GM21360 (cell line): ENCODE results near the gene DNER.
A peak's percentile ranks its signal among the peaks of the same experiment; 100 is the strongest.
"Not testable (repeated sequence)": the region's sequence is repeated elsewhere in the genome, so short reads cannot be mapped to it uniquely, and the experiment has no call there.

Experiments used
- ATAC-seq: cut with Tn5 transposase; IDR thresholded peaks from one replicate; pipeline ENCODE4 v1.9.1; 2021; ENCODE audit warnings: mild to moderate bottlenecking, moderate library complexity; ENCODE audit not compliant: unreplicated experiment

DNER gene

GRCh38 chr2:229719926-229720647 lies 5.7 kb upstream of the DNER start:
- no peak for ATAC-seq

DNA sequence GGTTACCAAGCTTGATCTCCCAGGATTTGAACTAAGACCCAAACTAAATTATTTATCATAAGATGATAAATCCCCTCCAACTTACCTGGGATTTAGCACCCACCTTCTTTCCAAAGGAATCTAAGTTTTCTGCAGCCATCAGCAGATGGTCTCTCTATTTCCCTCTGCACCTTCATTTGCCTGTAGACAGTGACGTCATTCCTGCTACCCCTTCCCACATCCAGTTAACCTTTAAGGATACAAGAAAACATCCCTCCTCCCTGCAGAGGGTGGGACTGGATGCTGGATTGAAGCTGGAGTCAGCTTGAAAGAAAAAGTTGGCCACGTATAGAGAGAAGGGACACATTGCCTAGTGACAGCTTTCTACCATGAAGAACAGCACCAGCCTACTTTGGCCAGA lies 3.7 kb upstream of the DNER start:
- no peak for ATAC-seq

DNA sequence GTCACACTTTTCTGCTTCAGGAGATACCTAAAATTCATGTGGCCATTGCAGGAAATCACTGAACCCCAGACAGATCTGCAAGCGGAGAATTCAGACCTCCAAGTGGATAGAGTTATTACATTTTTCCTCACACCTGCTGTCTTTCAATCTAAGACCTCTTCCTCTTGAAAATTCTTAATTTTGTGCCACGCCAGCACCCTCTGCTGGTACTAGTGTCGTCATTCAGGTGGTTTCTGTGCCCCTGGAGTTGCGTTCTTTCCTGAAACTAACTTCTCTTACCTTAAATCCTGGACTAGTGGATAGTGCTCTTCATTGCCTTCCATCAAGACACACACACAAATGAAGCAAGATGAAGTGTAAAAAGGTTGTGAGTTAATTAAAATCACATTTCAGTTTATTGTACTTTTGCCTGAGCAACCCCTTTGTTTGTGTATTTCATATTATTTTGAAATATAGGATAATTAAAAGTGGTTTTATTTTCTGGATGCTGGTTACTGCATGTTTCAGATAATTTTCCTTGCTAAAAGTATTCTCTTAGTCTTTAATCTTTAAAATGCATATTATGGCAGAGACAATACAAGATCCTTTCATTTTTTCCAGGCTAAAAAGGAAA lies 1.6 kb upstream of the DNER start:
- ATAC-seq, result no peak

GRCh38 chr2:229714736-229715541 lies 584 bp upstream of the DNER start:
- peak; percentile 17 for ATAC-seq

DNA sequence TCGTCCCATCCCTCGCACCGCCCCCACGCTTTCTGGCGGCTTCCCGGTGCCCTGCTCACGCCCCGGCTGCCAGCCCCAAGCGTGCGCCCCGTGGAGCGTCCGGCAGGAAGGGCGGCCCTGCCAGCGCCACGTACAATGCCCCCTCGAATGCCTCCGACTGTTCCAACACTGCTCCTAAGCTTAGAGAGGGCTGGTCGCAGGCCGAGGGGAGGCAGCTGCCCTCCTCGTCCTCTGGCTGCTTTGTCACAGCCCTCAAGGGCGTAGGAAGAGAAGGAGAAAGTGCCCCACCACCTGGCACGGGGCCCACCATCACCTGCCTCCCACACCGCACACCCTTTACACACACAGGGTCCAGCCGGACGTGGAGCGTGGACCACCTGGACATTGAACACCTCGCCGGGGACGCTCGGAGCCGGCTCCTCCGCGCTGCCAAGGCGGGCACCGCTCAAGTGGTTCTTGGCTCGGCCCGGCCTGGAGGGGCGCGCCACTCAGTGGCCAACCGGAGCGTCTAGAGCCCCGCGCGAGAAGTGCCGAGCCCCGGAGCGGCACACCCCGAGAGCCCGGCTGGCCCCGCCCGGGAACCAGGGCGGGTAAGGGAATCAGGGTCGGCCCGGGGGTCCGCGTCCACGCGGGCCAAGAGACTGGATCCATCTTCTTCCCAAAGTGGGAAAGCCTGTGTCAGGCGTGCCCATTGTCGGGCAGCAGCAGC lies 830 bp downstream of the DNER start:
- ATAC-seq, result no peak

GRCh38 chr2:229712136-229712535 lies 2.2 kb downstream of the DNER start:
- no peak for ATAC-seq

GRCh38 chr2:229708335-229708734 lies 6.0 kb downstream of the DNER start:
- no peak for ATAC-seq

DNA sequence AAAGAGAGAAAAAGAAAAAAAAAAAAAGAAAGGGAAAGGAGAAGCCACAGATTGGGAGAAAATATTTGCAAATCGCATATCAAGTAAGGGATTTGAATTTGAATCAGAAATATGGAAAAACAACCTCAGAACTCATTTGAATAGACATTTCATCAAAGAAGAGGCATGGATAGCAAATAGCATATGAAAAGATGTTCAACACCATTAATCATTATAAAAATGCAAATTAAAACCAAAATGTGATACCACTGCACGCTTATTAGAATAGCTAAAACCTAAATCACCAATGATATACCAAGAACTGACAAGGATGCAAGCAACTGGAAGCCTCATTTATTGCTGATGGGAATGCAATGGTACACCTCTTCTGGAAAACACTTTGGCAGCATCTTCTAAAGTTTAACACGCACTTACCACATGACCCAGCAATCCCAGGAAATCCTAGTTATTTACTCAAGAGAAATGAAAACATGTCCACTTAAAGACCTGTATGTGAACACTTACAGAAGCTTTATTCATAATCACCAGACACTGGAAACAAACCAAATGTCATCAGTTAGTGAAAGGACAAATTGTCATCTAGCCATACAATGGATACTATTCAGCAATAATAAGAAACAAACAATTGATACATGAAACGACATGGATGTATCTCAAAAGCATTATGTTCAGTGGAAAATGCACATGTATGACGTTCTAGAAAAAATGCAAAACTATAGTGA lies 10.3 kb downstream of the DNER start:
- no peak for ATAC-seq

DNA sequence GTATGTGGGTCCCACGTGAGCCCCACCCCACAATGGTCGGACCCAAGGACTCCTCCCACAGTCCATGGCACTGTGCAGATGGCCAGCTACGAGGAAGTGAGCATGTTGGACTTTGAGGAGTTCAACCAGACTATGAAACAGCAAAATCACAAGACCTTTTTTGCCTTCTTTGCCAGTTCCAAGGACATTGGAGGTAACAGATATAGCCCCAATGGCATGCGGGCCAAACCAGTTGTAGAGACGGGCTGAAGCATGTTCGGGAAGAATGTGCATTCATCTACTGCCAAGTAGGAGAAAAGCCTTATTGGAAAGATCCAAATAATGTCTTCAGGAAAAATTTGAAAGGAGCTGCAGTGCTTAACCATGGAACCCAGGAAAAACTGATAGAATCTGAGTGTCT lies 12.6 kb downstream of the DNER start:
- no peak for ATAC-seq

- ATAC-seq, result no peak
Observed at GRCh38 chr2:229701062-229701461, 13.3 kb downstream of the DNER start.

- no peak for ATAC-seq
Observed at GRCh38 chr2:229695961-229696360, 18.4 kb downstream of the DNER start.

DNA sequence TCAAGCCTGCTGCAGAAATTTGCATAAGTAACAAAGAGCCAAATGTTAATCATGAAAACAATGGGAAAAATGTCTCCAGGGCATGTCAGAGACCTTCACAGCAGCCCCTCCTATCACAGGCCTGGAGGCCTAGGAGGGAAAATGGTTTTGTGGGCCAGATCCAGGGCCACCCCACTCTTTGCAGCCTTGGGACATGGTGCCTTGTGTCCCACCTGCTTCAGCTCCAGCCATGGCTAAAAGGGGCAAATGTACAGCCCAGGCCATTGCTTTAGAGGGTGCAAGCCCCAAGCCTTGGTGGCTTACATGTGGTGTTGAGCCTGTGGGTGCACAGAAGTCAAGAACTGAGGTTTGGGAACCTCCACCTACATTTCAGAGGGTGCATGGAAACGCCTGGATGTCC lies 20.5 kb downstream of the DNER start:
- ATAC-seq, result not testable (repeated sequence)

DNA sequence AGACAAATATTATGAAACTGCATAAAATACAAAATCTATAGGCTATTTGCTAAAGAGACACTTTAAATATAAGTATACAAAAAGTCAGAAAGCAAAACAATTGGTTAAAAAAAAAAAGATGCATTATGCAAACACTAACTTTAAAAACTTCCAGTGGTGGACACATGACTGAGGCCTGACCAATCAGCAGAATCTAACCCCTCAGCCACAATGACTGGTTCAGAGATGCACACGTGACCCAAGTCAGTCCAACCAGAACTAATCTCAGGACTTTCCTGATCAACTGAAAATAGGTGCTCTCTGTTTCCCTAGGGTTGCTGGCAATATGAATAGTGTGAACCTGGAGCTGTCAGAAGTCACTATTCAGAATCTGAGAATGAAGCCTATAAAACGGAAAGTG lies 22.7 kb downstream of the DNER start:
- ATAC-seq, result no peak

- no peak for ATAC-seq
Observed at GRCh38 chr2:229689307-229689839, 25.0 kb downstream of the DNER start.

DNA sequence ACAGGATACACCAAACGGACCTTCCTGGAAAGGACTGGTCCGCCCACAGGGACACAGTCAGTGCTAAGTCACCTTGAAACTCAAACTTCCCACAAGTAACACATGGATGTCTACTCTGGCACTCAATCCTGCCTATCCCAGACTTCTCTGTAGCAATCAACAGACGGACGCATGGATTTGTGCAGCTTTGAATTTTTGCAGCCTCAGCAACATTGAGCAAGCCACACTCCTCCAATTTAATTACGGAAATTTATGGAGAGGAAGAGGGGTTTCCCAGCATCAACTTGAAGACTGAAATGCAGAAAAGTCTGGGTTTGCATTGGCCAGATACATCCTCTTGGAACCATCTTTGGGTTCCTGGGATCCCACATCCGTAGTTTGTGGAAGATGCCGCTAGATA lies 26.2 kb downstream of the DNER start:
- no peak for ATAC-seq

DNA sequence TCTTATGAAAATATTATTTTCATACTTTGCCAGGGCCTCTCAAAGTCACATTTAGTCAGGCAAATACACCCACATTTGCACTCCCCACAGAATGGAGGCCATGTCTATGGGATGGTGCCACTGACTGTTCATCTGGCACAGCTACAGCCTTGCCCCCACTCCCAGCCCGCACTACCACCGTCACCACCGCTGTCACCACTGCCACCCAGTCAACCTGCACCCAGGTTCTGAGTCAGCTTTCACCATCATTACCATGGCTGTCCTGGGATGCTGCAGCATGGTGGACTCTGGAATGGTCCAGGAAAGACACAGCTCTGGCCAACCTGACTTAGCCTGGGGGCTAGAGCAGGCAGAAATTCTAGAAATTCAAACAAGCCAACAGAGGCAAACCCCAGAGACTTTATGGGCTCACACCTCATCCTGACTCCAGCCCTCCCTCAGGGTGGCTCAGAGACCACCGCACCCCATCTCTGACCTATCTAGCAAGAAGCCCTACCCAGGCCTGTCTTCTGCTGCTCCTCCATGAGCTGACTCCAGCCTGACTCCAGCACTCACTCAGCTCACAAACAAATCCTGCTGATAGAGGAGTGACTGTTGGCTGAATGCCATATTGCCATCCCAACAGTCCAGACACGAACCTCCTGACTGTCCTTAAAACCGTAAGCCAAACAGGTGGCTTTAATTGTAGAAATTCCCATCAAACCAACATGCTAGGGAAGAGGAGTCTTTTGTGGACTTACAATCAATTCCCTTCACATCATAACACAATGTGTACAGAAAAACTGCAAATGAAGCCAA lies 28.0 kb downstream of the DNER start:
- ATAC-seq, result no peak

DNA sequence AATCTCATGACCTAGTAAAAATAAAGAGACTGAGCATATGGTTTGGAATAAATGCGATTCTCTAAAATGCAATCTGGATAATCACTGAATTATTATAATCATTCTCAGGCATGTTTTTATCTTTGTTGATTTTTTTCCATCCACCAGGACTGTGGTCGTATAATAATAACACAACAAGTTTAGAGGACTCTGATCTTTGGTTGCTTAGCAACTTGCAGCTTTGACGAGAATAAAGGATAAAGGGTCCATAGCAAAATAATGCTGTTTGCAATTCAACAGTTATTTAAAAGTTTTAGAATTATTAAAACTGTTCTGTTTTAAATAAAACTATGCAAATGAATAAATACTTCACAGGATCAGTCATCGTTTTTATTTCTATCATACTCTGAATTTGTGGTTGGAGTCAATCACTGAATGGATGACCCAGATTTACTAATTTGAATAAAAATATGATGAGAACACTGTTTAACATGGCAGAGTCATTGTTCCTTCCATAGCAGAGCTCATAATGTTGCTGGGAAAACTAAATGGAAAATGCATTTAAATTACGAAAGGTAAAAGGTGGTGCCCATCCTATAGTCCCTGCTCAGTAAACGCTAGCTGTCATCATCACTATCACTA lies 29.3 kb downstream of the DNER start:
- no peak for ATAC-seq

- ATAC-seq, result no peak
Observed at GRCh38 chr2:229679393-229680125, 34.8 kb downstream of the DNER start.

DNA sequence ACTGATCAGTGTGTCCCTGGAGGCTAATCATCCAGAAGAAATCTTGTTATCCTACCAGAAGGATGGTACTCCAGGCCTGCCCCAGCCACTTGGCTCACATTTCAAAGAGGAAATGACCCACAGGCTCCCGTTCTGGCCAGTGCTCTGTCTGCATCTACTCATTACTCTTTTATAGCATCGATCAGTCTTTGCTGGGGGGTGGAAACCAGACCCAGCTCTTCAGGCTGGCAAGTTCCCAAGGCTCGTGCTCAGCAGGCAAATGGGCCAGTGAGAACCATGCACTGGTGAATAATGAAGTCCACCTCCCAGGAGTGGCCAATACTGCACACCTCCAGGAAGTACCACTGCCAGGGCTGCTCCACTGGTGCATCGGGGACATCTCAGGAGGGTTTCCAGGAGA lies 38.8 kb downstream of the DNER start:
- no peak for ATAC-seq
